ENCODE results near the gene EPHB6. TPM values are rescaled to one million over a fixed set of nuclear protein-coding genes. Genes with fewer than 3 reads are reported as not detected.
A peak's percentile ranks its signal among the peaks of the same experiment; 100 is the strongest.

The EPHB6 gene
- polyA plus RNA-seq, 10 donors = 3.1 to 13.9 (median 5.4) TPM

DNA sequence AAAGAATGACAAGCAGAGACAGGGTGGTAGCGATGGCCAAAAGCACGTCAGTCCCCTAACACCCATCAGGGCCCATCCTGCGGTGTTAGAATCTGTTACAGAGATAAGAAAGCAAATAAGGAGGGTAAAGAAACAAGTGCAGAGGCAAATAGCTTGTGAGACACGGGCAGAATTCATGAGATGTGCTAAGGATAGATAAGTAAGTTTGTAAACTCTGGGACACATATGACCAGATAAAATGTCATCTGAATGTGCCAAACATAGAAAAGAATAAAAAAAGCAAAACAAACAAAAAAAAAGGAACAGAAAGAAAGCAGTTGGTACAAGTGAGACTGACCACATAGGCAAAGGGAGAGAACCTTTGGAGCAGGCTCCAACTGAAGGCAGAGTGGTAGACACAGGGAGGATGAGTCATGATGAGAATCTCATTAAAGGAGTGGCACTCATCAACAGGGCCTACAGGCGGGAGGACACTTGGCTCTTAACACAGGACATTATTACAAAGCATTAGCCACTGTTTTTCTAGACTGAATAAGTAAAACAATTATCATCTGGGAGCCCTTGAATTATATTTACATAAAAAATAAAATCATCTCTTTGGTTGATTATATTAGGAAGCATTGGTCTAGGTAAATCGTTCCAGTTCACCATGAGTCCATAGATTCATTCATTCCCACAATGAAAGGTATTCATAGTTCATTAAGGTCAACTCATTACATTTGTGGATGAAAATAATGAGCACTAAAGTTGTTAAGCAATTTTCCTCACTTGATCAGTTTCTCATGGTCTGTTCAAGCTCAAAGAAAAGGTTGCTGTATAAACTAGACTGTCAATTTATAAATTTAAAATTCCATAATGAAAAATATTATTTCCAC, 21.5 kb upstream of the EPHB6 start:
- DNase-seq = no peak

DNA sequence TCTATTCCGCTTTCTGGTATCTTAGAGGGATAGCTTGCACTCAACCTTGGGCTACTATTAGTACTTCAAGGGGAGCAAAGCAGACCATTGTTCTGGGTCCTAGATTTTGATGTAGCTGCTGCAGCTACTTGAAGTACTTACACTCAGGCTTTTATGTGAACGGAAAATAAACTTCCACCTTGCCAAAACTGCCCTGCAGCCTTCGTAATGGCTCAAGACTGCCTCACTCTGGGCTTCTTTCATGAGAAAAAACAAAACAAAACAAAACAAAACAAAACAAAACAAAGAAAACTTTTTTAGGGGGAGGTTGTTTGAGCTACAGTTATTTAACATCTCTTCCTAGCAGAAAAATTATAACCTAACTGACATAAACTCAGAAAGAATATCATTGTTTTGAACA, 19.4 kb upstream of the EPHB6 start:
- no peak for DNase-seq

DNA sequence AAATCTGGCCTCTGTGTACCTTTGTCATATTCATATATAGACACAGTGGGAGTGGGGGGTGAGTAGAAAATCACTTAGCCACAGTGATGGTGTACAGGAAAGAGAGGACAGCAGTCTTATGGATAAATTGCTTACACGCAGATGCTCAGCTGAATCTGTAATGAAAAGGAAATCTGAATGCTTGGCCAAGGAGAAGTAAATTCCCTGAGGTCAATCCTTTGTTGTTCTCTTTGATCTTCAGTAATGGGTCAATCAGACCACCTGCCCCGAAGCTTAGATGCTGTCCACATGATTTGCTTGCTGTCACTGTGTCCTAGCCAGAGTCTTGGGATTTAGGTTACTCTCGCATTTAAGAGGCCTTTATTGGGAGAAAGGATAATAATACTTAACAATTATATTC, 18.4 kb upstream of the EPHB6 start:
- DNase-seq = no peak

DNA sequence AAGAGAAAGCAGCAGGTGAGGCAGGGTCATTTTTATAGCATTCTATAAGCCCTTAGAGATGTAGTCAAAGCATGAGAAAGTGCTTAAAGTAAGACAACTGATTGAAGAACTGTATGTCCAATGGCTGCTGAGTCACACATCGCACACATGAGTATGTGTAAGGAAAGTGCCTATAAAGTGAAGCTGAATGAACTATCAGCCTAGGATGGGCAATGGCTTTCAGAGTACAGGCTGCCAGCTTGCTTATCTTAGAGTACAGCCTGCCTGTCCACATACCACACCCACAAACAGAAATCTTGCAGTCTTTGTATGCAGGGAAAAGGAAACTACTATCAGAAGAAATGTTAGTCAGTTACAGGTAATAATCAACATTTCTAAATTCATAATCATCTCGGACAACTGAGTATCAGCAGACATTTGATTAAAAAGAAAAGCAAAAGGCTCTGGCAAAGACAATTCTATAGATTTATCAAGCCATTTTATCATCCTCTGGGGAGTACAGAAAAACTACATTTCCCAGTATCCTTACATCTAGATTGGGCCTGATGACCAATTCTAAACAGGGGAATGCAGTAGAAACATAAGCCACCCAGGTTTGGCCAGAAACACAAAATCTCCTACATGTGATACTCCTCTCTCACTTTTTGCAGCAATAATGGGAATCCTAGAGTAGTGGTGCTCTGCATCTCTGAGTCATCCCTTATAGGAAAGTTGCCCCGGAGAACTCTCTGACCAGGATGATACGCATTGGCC, 16.2 kb upstream of the EPHB6 start:
- DNase-seq = no peak

DNA sequence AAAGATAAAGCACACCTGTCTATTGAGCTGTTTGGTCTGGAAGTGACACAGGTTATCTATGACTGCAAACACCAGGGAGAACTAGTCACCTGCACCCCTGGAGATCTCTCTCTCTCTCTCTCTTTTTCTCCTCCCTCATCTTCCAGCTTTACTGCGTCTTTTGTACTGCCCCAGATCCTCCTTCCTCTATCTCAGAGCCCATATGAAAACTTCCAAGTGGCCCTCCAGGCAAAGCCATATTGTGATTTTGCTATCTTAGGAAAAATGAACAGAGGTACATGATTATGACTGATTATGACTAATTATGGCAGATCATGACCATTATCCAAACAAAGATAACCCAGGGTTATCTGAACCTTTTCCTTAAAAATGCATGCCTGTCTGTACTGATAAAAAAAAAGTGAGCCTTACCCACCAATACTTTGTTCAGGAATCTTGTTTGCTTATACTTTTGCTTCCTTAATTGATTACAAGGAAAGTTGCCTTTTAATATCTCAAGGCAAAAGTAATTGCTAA, 12.6 kb upstream of the EPHB6 start:
- no peak for DNase-seq

DNA sequence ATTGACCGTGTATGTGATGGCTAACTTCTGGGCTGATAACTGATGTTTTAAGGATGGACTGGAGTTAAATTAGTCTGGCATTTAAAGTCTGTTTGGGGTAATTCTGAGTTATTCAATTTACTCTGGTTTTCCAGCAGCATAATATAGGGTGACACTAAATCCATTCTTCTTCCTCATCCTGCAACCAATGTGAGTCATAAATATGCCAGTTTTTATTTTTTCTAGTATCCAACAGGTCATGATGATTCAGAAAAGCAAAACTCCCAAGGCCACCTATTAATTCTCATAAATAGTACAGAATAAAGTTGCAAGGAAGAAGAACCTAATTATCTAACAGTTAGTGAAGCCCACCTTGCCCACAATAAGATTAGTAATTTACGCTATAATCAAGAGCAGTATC, 7.5 kb upstream of the EPHB6 start:
- no peak for DNase-seq

DNA sequence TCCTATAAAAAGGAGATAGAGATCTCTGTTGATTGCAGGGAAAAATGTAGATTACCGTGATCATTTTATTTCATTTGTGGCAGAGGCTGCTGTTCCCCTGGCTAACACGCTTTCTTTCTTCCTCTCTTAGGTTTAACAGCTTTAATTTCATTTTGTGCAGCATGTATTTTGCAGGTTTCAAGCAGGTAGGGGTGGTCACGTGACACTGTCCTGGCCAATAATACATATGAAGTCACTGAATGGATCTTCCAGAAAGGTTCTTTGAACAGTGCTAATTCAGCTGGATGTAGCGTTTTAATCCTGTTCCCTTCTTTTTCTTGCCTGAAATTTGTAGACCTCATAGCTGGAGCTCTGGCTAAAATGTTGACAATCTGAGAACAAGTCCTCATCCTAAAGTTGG, 3.6 kb upstream of the EPHB6 start:
- no peak for DNase-seq

DNA sequence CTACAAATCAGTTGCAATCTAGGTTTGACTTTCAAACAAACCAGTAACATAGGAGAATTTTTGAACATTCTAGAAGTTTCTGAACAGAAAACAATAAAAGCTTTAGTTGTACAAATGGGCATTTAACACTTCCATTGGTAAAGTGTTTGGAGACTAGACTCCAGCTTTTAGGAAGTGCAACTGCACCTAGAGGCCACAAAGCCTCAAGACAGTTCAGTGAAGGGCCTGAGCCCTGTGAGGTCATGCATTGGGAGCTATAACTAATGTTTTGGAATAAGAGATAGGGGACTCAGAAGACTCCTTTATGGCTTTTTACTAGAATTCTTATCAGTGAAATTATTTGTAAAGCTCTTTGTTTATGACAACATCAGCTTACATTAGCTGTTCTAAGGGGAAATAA, 3.0 kb upstream of the EPHB6 start:
- no peak for DNase-seq

DNA sequence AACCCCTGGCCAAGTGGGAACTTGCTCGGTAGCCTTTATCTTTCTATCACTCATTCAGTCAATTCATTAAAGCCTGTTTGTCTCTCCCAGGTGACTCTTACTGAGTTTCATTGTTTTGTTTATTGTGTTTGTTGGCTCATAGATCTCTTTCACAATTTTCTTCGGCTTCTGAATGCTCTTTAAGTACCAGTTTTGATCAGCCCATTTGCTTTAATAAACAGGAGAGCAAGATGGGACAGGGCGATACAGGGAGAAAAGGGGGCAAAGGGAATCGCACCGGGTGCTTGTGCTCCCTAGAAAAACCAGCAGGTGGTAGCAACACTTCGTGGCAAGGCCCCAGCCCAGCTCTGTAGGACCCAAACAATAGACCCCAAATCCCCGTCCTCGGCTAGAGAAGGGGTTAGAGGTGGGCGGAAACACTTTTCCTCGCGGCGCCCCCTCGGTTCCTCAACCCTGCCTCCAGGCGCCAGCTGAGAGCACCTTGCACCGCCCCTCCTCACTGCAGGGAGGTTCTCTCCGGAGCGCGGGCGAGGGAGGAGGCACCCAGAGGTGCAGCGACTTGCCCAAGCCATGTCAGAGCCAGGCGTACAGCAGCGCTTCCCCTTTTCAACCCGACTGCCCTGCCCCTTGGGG, 1.0 kb upstream of the EPHB6 start:
- peak; percentile 60 to 90 (median 73) for DNase-seq

DNA sequence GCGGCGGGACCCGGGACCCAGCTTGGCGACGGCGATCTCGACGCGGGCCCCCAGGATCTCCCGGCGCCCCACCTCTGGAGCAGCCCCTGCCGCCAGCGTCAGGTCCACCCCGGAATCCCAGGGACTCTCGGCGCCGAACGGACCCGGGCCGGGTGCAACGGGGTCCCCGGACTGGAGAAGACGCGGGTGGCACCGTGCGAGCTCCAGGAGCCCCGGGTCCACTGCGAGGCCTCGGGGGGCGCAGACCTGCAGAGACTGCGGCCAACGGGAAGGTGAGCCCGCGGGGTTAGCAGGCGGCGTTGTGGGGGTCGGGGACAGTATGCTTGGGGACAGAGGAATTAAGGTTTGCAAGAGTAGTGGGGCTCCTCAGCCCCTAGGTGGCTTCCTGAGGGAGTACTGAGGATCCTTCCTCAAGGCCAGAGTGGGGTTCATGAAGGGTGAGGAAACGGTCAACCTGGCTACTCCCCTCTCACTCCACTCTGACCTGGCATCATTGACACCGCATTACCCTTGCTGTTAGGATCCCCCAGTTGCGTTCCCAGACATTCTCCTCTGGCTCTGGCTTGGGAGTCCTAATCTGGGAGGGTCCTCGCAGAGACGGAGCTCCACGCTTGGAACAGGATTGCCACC, 353 bp downstream of the EPHB6 start:
- peak in 1 of 3 donors; percentile 15 for DNase-seq

DNA sequence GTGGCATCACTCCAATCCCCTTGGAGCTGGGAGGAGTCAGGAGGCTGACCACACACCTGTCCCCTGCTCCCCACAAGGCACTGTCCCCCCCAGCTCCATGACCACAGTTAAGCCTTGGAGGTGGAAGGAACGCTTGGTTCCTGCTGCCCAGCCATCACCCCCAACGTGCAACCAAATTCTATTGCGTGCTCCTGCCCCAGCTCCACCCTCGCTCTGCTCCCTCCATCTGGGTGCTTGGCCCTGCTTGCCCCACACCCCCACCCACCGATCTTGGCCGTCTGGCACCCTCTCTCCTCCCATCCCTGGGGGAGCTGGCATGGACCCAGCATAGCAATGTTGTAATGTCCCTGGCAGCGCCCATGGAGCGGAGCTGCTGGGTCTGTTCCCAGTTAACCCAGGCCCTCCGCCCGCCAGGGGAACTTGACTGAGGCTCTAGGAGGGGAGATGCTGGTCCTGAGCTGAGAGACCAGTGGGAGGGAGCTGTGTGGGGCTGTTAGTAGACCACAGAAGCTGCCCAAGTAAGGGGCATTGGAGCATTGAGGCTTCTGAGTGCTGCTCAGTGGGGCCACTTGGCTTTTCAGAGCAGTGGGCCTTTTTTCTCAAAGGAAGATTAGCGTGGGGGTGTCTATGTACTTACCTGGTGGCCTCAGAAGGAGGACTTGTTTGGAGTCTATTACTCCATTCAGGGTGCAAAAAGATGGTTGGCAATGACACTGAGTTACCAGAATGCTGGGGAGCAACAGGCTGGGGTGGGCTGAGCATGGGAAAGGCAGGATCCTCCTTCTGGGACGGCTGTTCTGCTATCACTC, 1.1 kb downstream of the EPHB6 start:
- peak in 1 of 3 donors; percentile 21 for DNase-seq

DNA sequence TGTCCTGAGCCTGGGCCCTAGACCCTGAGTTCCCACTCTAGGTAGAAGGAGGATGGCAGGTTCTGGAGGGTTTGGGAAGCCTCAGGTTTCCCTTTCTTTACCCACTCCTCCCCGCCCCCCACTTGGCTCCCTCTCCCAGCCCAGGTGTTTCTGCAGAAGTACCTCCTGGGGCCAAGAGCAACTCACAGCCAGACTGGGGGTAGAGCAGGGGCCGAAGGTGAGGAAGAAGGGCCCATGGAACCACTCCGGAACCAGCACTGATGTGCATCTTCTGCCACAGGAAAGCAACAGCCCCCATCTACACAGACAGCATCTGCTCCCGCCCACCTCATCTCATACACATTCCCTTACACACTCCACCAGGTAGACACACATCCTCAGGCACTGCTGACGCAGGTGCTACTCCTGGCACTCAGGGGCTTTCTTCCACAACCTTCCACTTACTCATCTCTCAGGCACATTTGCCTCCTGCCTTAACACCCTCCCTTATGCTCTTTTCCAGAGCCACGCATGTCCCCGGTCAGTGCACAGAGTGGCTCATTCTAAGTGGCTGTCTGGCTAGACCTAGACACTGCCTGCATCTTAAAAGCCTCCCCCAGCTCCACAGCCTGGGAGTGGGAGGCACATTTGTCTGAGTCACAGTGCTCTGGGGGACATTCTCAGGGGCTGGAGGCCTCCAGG, 1.8 kb downstream of the EPHB6 start:
- no peak for DNase-seq

DNA sequence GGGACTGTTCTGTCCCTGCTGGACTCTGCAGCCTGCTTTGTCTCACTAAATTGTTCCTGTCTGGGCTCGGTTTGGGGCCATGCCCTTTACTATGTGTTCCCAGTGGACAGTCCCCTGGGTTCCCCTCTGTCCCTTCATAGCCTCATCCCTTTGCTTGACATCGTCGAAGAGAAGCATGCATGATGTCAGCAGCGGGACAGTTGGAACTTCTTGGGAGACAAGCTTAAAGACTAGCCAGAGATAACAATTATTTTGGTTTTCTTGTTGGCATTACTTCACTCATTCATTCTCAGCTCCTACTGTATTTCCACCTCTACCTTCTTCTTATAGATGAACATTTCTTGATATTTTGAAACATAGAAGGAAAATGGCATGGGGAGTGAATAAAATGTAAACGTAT, 2.7 kb downstream of the EPHB6 start:
- DNase-seq = no peak

DNA sequence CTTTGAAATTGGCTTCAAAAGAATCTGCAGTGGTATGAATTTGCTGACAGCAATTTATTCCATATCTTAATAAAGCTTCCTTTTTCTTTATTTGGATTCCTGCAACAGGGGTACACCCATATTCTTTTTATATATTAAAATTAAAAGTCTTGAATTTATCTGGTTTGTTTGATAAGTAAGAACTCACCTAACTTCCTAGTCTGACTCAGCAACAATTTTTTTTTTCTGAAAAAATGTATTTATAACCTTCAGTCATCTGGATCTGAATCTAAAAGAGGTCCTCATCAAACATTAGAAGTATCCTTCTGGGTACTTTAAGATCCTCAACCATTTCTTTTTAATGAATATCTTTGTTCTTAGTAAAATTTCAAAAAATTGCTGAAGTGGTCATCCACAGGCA, 4.5 kb downstream of the EPHB6 start:
- no peak for DNase-seq

DNA sequence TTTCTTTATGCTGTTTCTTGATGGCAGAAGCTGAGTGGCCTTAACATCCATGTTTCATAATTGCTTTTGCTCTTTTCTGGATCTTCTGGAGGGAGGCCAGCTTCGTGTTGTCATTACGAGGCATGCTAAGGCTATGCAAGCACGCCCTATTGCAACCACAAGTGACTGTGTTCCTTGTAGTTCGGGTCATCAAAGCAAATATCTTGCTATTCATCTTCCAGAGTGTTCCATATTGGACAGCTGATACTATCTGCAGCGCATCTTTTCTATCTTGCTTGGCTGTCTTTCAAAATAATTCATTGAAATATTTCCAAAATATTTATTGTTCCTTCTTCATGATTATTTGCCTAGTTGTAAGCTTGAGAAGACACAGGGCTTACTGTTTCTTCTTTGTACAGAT, 5.0 kb downstream of the EPHB6 start:
- no peak for DNase-seq

DNA sequence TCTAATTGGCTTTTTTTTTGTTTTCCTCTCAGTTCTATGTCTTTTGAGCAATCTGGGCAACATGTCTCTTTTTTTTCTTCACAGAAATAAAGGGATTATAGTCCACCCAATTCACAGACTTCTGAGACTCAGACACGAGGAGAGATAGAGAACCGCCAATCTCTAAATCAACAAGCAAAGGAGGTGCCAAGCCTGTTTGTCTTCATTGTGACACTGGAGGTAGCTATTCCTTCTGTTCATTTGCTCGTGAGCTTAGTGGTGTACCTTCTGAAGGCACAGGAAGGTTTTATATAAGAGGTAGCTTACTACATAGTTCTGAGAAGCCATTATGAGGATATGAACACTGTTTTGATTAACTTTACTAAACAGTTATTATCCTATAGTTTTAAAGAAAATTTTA, 6.1 kb downstream of the EPHB6 start:
- no peak for DNase-seq

DNA sequence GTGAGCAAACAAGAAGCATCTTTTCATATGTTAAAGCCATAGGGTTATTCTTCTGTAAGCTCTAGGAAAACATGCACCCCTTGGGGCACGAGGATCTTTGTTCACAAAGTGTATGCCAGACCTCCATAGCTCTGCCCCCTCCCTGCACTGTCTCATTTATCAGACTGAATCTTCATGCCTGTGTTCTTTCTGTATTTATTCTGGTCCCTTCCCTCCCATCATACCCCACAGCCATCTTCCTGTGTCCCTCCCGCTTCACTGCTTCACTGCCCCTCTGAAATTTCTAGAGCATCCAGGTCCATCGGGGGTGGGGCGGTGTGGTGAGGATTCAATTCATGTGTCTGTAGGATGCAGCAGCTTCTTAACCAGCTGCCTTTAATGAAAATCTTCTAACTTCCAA, 7.5 kb downstream of the EPHB6 start:
- no peak for DNase-seq

DNA sequence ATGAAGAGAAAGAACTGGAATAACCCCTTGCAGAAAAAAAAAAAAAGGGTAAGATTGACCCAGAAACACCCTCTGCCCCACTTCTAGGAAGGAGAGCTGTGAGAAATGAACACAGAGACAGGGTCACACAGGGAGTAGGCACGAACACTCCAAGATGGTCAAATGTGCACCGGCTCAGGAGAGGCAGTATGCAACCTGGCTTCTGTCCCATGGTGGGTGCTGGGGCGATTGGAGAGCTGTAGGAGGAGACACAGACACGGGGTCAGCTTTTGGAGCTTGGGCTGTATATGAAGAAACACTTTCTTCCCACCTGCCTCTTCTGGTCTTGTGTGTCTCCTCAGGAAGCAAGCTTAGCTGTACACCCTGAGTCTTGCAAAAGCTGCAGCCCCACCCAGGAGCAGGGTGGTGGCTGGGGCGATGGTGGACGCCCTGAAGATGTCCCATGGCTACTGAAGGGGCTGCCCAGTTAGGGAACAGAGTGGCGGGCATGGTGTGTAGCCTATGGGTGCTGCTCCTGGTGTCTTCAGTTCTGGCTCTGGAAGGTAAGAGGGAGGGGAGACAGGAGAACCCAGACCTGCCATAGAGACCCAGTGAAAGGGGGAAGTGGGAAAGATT, 8.0 kb downstream of the EPHB6 start:
- no peak for DNase-seq

DNA sequence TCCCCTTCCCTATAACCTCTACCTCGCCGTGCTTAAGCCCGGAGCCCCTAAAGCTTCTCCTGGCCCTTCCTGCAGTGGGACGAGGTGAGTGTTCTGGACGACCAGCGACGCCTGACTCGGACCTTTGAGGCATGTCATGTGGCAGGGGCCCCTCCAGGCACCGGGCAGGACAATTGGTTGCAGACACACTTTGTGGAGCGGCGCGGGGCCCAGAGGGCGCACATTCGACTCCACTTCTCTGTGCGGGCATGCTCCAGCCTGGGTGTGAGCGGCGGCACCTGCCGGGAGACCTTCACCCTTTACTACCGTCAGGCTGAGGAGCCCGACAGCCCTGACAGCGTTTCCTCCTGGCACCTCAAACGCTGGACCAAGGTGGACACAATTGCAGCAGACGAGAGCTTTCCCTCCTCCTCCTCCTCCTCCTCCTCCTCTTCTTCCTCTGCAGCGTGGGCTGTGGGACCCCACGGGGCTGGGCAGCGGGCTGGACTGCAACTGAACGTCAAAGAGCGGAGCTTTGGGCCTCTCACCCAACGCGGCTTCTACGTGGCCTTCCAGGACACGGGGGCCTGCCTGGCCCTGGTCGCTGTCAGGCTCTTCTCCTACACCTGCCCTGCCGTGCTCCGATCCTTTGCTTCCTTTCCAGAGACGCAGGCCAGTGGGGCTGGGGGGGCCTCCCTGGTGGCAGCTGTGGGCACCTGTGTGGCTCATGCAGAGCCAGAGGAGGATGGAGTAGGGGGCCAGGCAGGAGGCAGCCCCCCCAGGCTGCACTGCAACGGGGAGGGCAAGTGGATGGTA, 9.2 kb downstream of the EPHB6 start:
- DNase-seq = no peak
